OCI-LY1 (cell line): Measurements from ENCODE around the gene PAM.

Experiments
- CTCF ChIP-seq: fragments of 200-600 bp; sonication (generic), shearing (Covaris generic); IDR thresholded peaks from 2 replicates; pipeline ENCODE4 v1.5.1; 2017; ENCODE audit warnings: mild to moderate bottlenecking, antibody characterized with exemption, low read length, moderate library complexity, mixed read lengths
- EZH2 ChIP-seq: fragments of 200-600 bp; sonication (generic), shearing (Covaris generic); IDR thresholded peaks from 2 replicates; pipeline ENCODE4 v1.8.0; 2017; ENCODE audit warnings: borderline replicate concordance, mixed run types, mild to moderate bottlenecking, antibody characterized with exemption, low read length, moderate library complexity, mixed read lengths

GRCh38 chr5:102856389-102856777, 101.3 kb downstream of the PAM start:
- TF ChIP-seq CTCF (no peak), EZH2 (no peak)
